Erythroblast (primary cell): ENCODE data around the gene CYBRD1.

Experiments used
- DNase-seq, 2 experiments: peaks; one replicate each; lab custom pipeline; 2025; lab: John Stamatoyannopoulos, UW
- GATA1 ChIP-seq: IDR thresholded peaks from 2 replicates; pipeline ENCODE4 v1.6.1; 2011; ENCODE audit warnings: low read depth, mild to moderate bottlenecking, control low read depth, low read length, moderate library complexity
- POLR2A ChIP-seq: IDR thresholded peaks from 2 replicates; pipeline ENCODE4 v1.6.1; 2011; ENCODE audit warnings: mild to moderate bottlenecking, low read length

The CYBRD1 gene

GRCh38 chr2:171587132-171587531 lies 64.9 kb downstream of the CYBRD1 start:
- no peak for DNase-seq
- no peak for TF ChIP-seq POLR2A
- no peak for TF ChIP-seq GATA1

DNA sequence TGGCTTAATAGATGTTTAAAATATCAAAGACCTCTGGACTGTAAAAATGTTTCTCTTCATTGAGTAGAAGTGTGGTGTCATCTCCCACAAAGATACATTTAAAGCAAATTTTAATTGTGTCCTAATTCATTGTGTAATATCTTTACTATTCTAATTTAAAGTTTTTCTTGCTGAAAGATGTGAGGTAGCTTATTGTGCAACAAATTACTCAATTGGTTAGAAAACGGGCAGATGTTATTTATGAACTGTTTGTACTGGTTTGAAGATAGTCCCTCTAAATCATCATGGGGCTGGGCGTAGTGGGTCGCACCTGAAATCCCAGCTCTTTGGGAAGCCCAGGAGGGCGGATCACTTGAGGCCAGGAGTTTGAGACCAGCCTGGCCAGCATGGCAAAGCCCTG lies 65.3 kb downstream of the CYBRD1 start:
- TF ChIP-seq POLR2A, result no peak
- no peak for TF ChIP-seq GATA1
- DNase-seq, result no peak

- TF ChIP-seq GATA1 (no peak), POLR2A (no peak)
- DNase-seq, result no peak
These were observed 67.8 kb downstream of the CYBRD1 start for GRCh38 chr2:171590116-171590515.

DNA sequence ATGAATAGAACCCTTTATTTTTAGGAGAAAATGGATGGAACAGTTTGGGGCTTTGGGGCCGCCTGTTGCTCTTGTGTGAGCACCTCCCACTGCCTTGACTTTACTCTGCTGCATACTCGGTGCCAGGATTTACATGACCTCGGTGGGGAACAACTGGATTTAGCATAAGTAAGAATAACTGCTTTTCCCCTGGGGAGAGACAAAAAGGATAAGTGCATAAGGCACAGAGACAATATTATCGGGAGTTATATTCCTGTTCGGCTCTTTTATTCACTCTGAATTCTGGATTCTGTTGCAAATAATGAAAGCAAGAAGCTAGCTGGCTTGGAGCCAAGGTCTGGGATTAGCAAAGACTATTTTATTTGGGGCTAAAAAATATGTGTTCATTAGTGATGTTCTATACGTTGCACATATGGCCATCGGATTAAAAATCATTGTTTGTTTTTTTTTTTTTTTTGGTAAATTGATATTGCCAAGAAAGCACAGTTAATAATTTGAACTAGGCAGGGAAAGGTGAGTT lies 69.8 kb downstream of the CYBRD1 start:
- TF ChIP-seq GATA1 (no peak), POLR2A (no peak)
- DNase-seq, result no peak

DNA sequence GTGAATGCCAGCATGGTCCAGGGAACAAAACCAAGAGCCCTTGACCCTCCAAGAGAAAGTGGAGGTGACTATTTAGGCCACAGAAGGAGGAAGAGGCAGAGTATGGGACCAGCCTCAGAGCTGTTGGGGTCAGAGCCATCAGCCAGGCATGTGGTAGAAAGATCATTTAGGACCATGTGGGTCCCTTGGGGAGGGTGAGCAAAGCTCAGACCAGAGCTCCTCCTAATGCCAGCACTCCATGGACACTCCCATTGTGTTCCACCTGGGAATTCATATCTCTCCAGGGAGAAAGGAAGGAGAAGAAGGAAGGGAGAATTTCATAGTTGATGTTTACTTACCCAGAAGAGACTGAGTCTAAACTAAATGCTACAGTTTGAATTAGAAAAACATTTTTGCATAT lies 73.2 kb downstream of the CYBRD1 start:
- TF ChIP-seq POLR2A (no peak), GATA1 (no peak)
- DNase-seq, result no peak

DNA sequence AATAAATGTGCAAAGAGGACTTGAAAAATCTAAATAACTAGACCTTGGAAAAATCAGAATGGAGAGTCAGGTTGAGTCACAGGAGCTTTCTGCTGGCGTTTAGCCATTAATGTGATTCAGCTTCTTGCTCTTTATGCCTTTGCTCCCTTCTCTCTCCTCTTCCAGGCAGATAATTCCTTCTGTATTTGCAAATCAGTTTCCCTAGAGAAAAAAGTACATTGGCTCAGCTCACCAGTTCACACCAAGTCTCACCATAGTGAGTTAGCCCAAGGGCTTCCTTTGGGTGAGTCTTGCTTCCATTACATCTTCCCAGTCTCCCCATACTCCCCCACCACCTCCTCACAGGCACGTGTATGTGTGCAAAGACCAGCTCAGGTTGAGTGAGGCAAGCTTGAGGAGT lies 73.6 kb downstream of the CYBRD1 start:
- TF ChIP-seq POLR2A (no peak), GATA1 (no peak)
- no peak for DNase-seq

GRCh38 chr2:171598713-171599319 lies 76.5 kb downstream of the CYBRD1 start:
- no peak for TF ChIP-seq GATA1
- TF ChIP-seq POLR2A, result no peak
- DNase-seq, result peak; percentile 67 to 76

- no peak for DNase-seq
- no peak for TF ChIP-seq POLR2A
- no peak for TF ChIP-seq GATA1
These were observed 77.9 kb downstream of the CYBRD1 start for GRCh38 chr2:171600126-171600525.

DNA sequence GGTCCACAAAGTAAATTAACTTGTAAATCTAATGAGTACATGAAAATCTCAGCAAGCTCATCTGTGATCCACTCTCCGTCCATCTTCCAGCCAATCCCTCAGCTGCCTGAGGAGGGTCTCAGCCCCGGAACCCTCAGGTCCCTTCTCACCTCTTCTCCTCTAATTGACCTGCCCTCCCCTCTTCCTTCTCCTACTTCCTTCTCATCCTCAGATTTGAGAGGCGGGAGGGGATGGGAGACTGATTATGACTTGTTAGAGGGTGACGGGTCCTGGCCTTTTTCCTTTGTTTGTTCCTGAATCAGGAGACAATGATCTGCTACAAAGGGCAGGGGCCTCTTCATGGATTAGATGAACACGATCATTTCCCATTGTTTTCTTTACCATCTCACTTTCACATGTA lies 80.1 kb downstream of the CYBRD1 start:
- no peak for TF ChIP-seq GATA1
- DNase-seq, result no peak
